Stimulated activated CD8-positive, alpha-beta memory T cell treated with anti-CD3 and anti-CD28 coated beads, Interleukin-7, amount 100 ng/mL, for 4 hours (primary cell): ENCODE measurements around the gene BCL2L15.
A peak's percentile ranks its signal among the peaks of the same experiment; 100 is the strongest.

Experiments used
- DNase-seq, 2 donors: peaks; one replicate each; pipeline ENCODE4 v3.0.0-alpha.2; 2020; ENCODE audit warnings: low read depth in 2 of 2

The BCL2L15 gene

DNA sequence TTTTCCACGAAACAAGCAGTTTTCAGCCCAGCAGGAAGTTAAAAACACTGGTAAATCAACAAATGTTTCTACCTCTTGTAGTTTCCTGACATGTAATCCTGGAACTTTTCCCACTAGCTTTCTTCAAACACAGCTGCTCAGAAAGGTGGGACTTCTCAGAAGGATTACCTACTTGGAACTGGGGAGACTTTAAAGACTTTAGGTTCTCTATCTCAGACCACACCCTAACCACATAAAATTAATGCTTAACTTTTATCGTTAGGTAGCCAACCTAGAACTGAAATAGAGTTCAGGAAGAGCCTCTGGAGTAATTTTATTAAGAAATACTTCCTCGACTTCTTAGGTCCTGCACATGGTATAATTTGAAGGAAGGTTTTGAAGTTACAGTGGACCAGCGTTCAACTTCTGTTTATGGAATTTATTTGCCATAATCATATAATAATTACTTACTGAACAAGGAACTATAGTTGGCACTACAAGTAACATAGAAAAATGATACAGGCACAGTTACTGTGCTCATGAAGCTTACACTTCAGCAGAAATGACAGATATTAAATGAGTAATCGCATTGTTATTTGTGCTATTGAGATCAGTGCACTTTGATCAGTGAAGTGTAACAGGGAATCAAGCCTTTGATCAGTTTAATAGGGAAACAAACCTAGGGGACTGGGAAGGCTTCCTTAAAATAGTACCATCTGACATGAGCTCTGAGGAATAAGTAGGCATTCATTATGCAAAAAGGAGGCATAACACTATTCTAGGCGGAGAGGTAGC lies at the start of gene BCL2L15:
Gene BCL2L15 (minus strand): TSS at position 180 of the 774 bp plus-strand sequence. CDS start 206 bp downstream, outside the sequence.
- DNase-seq, result no peak

GRCh38 chr1:113937146-113937545 lies 49.8 kb upstream of the BCL2L15 start:
- no peak for DNase-seq

DNA sequence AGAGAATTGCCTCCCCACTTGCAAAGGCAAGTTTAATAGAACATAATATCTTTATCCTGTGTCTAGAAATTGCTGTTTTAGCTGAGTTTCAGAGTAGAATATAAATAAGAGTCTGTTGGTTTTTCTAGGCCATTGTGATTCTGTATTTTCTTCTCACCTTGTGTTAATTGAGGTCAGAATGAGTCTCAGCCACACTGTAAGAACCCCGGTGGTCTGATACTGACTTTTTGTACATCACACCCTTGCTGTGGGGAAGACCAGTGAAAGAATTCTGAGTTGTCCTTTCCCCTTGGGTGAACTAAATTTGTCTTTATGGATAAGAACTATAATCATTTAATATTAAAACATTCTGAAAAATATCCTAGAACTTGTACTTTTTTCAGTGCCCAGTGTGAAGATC lies 48.6 kb upstream of the BCL2L15 start:
- no peak for DNase-seq

GRCh38 chr1:113935176-113935575 lies 47.8 kb upstream of the BCL2L15 start:
- DNase-seq, result no peak

DNA sequence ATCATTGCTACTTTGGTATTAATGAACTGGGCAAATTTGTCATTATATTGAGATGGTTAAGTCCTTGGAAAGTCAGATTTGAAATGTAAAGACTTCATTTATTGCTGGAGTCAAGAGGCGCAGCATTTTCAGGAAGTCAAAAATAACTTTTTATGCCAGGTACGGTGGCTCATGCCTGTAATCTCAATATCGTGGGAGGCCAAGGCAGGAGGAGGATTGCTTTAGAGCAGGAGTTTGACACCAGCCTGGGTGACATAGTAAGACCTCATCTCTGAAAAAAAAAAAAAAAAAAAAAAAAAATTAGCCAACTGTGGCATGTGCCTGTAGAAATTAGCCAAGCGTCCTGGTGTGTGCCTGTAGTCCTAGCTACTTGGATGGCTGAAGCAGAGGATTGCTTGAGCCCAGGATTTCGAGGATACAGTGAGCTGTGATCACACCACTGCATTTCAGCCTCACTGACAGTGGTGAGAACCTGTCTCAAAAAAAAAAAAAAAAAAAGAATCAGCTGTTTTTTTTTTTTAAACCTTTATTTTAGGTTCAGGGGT lies 47.2 kb upstream of the BCL2L15 start:
- DNase-seq, result no peak

DNA sequence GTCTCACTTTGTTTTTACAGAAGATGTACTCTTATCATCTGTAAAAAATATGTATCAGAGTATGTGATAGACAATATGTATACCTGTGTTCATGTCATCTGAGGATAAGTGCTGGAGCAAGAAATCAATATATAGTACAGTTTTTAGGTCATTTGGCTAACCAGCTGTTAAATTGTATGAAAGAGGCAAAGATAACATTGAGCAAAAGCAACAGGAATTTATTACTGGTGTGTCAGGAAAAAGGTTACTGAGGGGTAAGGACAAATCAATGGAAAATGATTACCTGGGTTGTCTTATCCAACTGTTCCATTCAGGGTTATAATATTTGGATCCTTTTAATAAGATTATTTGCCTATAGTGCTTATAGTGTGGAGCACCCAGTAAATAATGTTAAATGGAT lies 46.6 kb upstream of the BCL2L15 start:
- DNase-seq, result no peak

DNA sequence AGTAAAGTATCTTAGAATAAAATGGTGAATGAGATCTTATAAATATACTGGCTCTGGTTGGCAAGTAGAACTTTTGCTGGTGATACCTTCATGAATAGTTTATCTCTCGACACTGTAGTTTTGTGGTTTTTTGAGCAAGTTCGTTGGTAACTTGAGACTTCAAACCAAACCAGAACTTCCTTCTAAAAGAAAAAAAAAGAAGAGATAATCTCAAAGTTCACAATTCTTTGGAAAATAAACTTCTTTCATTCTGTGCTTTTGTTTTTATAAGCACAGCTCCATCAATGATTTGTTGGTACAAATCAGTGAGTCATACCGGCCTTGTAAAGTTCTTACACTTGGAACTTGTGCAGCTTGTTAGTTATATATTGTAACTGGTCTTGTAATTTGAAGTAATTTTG lies 44.1 kb upstream of the BCL2L15 start:
- DNase-seq, result no peak

DNA sequence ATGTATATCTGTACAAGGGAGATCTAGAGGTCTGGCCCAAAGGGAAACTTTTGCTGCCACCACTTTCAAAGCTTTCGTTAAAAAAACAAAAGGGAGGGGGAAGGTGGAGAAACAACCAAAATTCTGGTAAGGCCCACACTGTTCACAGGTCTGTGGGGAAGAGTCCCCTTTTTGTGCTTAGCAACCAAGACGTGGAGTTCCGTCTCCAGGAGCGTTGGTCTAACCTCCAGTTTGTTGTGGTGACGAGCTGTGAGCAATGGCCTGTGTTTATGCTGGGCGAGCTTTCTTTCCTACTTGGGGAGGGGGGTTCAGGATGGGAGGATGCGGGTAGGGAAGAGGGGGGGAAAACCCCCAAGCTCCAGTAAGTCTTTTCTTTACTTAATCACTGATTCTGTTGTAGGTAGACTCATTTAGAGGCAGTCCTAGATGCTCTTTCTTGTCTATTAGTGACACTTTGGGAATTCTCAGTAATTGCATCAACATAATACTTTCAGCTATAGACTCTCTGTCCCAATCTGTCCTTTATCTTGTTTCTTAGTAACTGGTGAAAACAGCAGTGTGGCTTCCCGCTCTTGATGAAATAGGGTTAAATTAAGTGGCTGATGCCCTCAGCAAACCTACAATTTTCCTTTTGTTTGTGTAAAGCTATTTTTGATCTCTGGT lies 43.2 kb upstream of the BCL2L15 start:
- peak; percentile 52 to 53 for DNase-seq

DNA sequence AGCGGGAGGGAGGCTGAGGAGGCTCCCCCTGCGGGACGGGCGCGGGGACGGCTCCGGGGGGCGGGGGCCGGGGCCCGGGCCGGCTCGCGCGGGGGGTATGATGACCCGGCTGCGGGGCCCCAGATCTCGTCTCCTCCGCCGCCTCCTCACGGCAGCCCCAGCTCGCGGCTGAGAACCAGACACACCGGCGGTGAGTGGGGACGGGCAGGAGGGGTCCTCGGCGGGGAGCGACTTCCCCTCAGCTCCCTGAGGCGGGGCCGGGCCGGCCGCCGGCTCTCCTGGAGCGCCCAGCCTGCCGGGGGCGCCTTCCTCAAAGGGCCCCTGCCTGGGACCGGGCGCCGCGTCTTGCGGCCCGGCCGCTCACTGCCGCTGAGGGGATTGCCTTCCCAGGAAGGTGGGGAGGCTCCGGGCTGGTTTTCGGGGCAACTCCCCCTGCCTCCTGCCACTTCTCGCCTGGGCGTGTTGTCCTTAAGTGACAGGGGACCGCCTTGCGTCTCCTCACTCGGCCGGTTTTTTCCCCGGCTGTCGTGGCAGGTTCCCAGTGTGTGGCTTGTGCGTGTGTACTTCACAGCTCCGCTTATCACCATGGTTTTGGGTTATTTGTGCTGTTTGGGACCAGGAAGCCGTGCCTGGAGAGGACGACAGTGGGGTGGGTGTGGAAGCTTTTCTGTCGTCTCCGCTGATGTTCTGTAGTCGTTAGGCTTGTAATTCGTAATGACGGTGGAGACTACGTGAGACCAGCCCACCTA lies 42.5 kb upstream of the BCL2L15 start:
- DNase-seq, result peak; percentile 40 to 55

DNA sequence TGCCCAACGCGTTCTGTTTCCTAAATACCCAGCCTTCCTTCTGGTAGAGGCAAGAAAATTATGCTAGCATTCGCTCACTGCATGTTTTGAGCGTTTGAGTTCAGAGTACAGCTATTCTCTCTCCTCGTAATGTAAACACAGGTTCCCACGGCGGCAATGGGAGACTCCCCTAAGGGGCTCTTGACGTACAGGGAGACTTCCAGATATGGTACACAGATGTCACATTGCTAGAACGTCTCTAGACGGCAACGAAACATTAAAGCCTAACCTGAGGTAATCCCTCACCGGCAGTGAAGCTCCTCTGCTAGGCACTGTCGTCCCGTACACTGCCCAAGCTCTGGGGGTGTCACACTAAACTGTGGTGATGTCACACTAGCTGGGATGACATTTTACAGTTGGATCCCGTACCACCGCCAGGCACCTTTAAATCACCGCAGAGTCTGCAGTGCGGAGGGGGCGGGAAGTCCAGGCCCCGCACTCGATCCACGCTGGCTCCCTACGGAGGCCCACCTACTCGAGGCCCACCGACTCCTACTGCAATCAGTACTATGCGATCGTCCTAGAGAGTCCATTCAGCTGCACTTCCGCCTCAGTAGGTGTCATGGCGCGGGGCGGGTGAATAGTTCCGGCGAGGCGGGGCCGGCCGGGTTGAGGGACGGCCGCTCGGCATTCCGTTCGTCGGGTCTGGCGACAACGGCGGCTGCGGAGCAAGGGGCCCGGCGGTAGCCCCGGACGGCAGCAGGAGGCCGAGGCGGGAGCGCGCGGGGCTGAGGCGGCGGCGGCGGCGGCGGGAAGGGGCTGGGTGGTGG lies 41.8 kb upstream of the BCL2L15 start, which contains the start of gene HIPK1:
Gene HIPK1 (plus strand): TSS at position 384 of the 809 bp plus-strand sequence.
- DNase-seq, result peak; percentile 82 to 87

- DNase-seq, result no peak
Measured at GRCh38 chr1:113928187-113928930, 41.0 kb upstream of the BCL2L15 start.

DNA sequence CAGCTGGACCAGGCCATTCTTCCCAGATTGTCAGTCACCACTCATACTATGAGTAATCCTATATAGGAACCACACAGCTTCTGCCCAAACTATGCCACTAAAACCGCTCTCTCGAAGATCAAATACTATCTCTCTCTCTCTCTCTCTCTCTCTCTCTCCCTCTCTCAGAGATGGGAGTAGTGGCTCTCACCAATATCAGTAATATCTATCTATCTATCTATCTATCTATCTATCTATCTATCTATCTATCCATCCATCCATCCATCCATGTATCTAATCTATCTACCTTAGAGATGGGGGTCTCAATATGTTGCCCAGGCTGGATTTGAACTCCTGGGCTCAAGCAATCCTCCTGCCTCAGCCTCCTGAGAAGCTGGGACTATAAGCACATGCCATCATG lies 37.1 kb upstream of the BCL2L15 start:
- no peak for DNase-seq

DNA sequence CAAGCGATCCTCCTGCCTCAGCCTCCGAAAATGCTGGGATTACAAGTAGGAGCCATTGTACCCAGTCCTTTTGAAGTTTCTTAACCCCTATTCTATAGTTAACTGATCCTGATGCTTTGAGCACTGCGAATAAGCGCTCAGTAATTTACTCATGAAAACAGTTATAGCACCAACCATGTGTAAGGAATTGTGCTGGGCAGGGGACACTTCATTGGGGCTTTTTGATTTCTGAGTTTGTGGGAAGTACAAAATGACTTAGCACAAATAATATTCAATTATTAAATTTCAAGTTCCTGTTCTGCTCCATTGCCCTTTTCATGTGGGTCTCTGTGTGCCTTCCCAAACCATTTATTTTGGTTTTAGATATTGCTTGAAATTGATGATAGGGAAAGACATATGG lies 35.6 kb upstream of the BCL2L15 start:
- DNase-seq, result no peak

DNA sequence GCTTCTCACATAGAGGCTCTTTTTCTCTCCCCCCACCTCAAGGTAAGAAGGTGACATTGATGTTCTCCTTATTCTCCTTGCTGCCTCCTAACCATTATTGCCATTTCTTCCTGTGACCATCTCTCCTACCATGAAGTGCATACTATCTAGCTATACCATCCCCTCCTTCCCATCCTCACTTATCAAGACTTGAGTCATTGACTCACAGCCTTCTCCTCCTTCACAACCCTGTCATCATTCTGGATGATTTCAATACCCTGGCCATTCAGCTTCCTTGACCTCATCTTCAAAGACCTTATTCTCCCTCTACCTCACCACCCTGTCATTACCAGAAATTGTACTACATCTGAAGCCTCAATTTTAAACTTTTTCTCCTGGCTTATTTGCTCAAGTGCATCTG lies 30.9 kb upstream of the BCL2L15 start:
- DNase-seq, result no peak

- DNase-seq, result no peak
Measured at GRCh38 chr1:113917400-113918082, 30.2 kb upstream of the BCL2L15 start.

DNA sequence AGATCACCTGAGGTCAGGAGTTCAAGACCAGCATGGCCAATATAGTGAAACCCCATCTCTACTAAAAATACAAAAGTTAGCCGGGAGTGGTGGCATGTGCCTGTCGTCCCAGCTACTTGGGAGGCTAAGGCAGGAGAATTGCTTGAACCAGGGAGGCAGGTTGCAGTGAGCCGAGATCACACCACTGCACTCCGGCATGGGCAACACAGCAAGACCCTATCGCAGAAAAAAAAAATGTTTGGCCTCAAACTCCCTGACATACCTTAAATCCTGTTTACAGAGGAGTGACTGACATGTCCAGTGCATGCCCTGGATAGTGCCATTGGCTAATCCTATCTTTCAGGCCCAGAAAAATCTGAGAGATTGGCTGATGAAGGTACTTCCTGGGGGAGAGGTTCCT lies 29.6 kb upstream of the BCL2L15 start:
- DNase-seq, result no peak

DNA sequence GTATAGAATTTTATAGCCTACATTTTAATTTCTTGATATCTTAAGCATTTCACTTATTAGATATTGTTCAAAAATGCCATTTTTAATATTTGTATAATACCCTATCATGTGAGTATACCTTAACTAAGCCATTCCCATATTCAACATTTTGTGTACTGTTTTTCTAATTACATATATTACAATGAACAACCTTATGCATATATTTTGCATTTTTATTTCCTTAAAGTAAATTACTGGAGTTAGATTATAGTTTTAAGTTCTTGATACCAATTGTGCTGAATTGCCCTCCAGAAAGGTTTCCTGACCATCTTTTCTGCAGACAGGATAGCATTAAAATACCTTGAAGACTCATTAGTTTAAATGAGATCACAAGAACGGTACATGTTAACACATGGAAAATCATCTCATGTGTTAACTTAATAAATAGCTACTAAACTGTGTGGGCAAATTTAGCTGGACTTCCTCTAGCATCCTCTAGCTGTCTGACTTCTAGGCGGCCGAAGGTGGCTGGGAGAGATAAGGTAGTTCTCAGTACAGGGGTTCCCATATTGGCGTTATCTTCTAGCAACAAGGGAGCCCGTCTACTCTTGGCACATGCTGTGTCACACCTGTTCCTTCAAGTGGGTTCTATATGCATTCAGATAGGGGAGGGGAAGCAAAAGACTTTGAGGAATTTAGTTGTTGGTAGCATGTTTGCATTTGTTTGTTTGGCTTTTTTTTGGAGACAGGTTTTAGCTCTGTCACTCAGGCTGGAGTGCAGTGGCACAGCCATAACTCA lies 26.7 kb upstream of the BCL2L15 start:
- no peak for DNase-seq

DNA sequence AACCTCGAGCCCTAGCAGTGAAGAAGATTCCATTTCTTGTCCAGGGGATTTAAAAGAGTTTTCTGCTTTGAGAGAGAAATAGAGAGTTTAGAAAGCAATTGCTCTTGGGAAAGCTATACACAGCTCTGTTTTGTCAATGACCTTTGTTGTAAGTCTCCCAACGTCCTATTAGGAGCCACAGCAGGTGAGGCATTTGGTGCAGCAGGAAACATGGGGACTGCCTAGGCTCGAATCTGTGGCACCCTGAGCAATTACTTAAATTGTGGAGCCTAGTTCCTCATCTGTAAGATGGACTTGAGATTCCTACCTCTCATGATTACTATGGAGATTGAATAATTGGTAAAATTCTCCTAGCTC lies 25.9 kb upstream of the BCL2L15 start:
- no peak for DNase-seq

DNA sequence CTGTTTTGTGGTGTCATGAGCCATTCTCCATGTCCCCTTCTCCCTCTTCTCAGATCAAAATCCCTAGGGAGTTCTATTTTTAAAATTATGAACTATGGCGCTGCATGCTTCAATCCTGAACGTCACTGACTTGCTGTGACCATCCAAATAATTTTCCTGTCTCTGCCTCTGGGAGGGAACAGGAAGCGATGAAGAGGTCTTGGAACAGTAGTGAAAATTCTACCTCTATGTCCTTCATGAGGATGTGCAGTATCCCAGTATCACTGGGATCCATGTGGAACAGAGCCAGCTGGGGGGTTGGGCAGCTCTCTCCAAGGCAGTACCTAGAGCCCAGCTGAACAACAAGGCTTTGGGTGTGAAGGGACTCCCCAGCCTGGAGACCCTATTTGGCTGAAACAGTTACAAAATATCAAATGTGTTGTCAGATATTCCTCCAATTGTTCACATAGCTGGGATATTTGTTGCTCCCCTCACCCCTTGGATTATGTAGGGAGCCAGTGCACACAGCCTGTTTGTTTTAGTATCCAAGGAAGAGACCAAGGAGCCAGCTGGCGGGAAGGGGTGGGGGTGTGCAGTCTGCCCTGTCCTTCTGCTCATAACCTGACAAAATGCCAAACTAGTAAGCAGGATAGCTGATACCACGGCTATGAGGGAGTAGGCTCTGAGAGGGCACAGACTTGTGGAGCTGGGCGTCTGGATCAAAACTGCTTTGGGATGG lies 25.4 kb upstream of the BCL2L15 start:
- DNase-seq, result no peak
